GM19043 (cell line): ENCODE data around the gene ZNF383.
"Not testable (repeated sequence)": the region's sequence is repeated elsewhere in the genome, so short reads cannot be mapped to it uniquely, and the experiment has no call there.

ENCODE experiments used
- ATAC-seq: cut with Tn5 transposase; IDR thresholded peaks from one replicate; pipeline ENCODE4 v1.9.1; 2021; ENCODE audit warnings: low read depth; ENCODE audit not compliant: unreplicated experiment

ZNF383 gene

DNA sequence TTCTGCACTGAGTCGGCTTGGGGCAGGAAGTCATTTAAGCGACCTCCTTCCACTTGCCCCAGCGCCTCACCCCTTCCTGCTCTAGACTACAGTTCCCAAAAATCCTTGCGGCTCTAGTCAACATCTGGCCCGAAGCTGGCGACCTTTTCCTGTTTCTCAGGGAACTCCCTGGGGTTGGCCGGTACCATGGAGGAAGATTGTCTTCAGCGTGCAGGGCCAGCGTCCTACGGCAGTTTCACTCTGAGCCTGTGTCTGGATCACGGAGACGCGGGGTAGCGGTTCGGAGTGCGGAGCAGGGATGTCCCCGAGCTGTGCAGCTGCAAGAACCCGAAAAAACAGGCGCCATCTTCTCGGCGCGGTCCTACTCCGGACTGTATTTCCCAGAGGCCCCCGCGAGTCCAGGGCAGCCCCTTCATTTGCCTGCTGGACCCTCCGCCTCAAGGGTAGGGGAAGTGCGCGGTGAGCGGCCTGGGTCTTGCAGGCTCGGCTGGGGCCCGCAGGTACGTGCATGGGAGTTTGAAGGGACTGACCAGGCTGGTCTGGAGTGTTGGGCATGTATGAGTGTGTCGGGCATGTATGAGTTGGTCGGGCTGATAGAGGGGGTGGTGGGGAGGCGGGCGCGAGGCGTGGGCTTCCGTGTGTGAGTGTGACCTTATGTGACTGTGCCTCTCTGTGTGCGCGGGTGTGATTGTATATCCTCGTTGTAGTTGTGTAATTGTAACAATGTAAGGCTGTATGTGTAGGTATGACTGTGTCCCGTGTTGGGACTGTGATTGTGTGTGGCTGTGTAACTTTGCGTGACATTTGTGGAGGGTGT lies at the start of gene ZNF383:
TSS of gene ZNF383 (plus strand) at position 440 of the 817 bp plus-strand sequence. CDS start 12,240 bp downstream, outside the sequence.
- ATAC-seq, result peak; percentile 86

DNA sequence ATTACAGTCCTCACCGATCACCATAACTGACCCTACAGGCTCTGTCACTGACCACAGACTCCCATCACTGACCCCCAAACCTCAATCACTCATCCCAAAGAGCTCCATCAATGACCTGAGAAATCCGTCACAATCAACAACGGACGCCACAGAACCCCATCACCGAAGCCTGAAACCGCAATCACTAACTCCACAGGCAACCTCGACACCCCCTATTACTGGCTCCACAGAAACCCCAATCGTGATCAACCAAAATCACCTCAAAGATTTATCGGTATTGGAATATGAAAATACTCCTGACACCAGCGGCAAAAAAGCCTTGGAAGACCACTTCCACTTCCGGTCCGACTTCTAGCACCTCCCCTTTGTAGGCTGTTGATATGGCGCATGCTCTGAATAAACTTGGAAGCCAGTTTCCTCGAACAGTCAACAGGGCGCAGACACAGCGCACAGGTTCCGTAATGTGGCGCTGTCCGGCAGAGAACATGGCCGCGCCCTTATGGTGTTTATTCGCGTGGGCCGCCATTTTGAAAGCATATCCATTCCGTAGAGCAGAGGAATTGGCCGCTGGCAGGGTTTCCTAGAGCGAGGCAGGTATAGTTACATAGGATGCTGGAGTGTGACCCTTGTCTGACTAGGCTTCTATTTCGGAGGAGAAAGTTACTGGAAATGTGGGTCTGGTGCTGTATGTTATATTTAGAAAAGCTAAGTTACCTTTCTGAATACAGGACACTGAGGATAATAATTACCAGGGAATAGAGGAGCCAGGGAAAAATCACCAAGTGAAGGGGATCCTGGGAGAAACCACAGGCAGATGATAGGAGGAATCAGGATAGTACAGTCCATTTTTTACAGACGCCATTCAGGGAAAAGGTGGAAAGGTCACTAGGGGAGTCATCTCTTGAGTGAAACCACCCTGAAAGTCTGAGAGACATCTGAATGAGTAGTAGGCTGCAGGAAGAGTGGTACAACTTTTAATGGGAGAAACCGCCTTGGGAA lies 45.3 kb upstream of the ZNF383 start, which contains the start of gene ZNF585A:
TSS of gene ZNF585A (minus strand) at position 328 of the 999 bp plus-strand sequence. CDS start 2,785 bp downstream, outside the sequence.
- peak; percentile 95 for ATAC-seq

DNA sequence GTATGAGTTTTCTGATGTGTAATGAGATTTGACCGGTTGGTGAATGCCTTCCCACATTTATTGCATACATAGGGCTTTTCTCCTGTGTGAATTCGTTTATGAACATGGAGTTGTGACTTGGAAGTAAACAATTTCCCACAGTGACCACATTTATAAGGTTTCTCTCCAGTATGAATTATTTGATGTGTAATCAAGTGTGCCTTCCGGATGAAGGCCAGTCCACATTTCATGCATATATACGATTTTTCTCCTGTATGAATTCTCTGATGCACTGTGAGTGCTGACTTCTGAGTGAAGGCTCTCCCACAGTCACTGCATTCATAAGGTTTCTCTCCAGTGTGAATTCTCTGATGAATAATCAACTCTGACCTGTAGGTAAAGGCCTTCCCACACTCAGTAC lies 31.9 kb upstream of the ZNF383 start:
- not testable (repeated sequence) for ATAC-seq

DNA sequence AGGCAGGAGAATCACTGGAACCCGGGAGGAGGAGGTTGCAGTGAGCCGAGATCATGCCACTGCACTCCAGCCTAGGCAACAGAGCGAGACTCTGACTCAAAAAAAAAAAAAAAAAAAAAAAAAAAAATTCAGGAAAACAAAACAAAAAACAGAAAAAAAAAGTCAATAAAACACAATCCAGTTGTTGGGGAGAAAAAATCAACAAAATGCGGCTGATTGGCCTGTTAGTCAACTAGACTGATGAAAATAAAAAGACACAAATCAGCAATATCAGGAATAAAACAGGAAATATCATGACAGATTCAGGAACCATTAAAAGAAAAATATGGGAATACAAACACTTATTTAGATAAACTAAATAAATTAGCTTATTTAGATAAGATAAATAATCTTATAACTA lies 22.8 kb upstream of the ZNF383 start:
- ATAC-seq, result not testable (repeated sequence)

DNA sequence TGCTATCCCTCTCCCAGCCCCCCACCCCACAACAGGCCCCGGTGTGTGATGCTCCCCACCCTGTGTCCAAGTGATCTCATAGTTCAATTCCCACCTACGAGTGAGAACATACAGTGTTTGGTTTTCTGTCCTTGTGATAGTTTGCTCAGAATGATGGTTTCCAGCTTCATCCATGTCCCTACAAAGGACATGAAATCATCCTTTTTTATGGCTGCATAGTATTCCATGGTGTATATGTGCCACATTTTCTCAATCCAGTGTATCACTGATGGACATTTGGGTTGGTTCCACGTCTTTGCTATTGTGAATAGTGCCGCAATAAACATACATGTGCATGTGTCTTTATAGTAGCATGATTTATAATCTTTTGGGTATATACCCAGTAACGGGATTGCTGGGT lies 20.9 kb upstream of the ZNF383 start:
- not testable (repeated sequence) for ATAC-seq

DNA sequence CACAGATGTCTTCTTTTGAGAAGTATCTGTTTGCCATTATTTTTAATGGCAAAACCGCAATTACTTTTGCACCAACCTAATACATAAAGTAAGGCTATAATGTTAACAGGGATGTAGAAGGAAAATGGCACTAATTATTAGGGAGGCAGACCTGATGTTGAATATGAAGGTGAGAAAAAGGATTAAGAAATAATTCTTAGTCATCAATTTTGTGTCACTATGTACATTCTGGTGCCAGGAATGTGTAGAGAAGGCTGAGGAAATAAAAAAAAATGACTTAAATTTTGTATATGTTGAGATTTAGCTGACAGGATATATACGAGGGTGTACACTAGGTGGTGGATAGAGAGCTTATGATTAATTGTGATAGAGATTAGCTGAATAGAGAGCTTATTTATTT lies 20.2 kb upstream of the ZNF383 start:
- ATAC-seq, result no peak

DNA sequence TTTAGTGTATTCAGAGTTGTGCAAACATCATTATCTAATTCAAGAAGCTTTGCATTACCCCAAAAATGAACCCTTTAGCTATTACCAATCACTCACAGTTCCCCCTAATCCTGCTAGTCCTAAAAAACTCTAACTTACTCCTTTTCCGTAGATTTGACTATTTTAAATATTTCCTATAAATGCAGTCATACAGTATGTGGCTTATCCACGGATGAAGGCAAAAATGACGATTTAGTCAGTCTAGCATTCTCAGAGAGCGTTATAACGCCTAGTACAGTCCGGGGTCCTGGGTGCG lies 587 bp upstream of the ZNF383 start:
- ATAC-seq, result no peak

DNA sequence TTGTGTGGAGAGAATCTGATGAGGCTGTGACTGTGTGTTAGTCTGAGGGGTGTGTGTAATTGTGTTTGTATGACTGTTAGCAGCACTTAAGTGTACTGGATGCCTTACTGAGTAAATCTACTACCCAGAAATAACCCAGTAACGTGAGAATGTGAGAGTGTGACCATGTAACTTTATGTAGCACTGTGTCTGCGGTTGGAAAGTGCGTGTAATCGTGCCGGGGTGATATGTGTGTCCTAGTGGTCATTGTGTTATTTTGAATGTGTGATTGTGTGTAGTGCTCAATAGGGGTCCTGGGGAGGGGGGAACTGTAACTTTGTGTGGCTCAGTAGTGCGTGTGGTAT lies 550 bp downstream of the ZNF383 start:
- ATAC-seq, result no peak

DNA sequence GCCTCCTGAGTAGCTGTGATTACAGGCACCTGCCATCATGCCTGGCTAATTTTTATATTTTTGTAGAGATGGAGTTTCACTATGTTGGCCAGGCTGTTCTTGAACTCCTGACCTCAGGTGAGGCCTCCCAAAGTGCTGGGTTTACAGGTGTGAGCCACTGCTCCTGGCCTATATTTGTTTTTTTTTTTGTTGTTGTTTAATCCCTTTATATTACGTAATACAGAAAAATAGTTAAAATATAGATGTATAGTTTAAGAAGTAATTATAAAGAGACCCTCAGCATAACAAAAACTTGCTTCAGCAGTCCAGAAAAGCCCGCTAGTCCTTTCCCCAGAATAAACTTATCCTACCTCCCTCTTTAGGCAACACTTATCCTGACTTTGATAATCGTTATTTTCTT lies 2.4 kb downstream of the ZNF383 start:
- no peak for ATAC-seq

DNA sequence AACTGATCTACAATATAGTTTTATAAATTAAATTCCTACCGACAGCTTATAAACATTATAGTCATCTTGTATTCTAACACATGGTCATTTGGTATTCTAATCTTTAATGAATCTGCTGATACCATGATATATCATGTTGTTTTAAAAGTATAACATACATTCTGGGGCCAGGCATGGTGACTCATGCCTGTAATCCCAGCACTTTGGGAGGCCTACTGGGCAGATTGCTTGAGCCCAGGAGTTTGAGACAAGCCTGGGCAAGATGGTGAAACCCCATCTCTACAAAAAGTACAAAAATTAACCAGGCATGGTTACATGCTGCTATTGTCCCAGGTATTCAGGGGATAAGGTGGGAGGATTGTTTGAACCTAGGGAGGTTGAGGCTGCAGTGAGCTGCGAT lies 3.1 kb downstream of the ZNF383 start:
- ATAC-seq, result no peak

DNA sequence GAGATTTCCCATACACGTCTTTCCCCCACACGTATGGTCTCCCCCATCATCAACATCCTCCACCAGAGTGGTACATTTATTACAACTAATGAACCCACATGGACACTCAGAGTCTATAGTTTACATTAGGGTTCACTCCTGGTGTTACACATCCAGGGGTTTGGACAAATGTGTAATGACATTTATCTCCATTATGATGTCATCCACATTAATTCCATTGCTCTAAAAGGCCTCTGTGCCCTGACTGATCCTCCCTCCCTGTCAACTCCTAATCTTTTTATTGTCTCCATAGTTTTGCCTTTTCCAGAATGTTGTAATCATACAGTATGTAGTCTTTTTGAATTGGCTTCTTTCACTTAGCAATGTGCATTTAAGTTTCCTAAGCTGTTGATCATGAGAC lies 8.2 kb downstream of the ZNF383 start:
- no peak for ATAC-seq

DNA sequence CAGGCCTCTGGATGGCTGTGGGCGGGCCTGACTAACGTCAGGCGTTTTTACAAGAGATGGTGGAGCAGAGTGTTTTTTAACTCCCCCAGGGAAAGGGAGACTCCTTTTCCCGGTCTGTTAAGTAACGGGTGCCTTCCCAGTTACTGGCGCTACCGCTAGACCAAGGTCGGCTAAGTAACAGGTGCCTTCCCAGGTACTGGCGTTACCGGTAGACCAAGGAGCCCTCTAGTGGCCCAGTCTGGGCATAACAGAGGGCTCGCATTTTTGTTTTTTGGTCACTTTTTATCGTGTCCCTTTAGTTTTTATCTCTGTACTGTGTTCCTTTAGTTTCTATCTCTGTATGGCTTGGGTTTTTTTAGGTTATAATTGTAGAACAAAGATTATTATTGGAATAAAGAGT lies 10.0 kb downstream of the ZNF383 start:
- ATAC-seq, result no peak

DNA sequence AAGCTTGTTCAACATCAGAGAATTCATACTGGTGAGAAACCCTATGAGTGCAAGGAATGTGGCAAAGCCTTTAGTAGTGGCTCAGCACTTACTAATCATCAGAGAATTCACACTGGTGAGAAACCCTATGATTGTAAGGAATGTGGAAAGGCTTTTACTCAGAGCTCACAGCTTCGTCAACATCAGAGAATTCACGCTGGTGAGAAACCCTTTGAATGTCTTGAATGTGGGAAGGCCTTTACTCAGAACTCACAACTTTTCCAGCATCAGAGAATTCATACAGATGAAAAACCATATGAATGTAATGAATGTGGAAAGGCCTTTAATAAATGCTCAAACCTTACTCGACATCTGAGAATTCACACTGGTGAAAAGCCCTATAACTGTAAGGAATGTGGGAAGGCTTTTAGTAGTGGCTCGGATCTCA lies 25.2 kb downstream of the ZNF383 start:
- ATAC-seq, result no peak

DNA sequence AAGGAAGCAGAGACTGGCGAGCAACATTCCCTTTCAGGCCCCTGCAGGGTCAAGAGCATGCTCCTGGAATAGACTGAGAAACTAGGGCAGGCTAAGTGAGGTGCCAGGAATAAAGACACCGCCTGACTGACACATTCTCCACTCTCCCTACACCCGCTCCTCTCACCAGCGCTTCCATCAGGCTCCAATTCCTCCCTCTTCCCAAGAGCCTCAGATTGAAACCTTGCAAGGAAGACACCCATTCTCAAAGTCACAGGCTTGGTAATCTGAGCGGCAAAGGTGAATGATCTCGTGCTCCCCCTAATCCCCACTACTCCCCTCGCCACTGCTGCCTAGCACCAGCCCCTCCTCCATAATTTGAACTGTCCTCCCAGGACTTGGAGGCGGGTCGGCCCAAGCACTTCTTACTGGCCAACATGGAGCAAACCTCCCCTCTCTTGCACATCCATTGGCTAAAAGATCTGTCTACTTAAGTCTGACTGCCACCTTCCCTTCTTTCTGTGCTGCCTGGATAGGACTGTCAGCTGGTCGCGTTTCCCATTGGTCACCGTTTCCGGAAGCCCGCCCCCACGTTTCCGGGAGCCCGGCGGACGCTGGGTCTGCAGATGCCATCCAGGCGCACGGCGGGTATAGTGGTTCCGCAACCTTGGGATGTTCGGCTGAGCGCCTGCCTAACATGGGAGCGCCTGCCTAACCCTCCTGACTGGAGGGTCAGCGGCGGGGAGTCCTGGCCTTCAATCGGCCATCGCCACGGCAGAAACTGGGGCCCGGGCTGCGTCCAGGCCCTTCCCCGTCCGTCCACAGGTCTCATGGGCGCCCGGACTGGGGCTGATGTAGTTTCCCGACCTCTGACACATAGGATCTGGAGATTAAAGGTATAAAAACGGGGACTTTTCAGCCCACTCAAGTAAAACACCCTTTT lies 33.6 kb downstream of the ZNF383 start:
- no peak for ATAC-seq

DNA sequence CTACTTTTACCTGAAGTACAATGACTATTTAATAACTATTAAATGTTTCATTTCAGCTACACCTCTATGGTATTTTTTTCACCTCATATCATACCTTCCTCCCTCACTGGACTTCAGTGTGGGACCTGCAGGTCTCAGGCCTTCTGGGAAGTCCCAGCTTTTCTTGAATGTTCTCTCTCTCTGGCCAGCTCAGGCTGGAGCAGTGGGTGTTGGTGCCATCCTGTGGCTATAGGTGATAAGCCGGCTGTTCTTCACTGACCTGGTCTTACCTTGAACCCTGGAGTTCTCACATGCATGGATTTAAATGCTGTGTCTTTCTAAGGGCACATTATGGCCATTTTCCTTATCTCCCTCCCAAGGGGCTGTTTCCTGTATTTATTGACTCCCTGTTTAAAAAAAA lies 45.0 kb downstream of the ZNF383 start:
- not testable (repeated sequence) for ATAC-seq

DNA sequence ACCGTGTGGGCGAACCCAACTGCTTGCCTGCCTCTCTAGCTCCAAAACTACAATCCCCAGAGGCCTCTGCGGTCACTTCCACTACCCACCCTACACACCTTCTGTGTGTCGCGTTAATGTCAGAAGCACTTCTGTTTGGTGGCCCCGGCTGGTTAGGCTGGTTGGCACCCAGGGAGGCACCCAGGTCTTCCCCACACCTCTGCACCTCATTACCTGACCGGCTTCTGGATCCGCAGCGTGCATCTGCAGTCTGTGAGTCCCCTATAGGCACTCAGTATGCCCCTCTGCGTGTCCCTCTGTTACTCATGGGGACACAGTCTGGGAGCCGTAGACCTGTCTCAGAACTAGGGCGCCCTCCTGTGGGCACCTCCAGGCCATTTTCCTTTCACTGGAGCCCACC lies 49.0 kb downstream of the ZNF383 start:
- not testable (repeated sequence) for ATAC-seq

DNA sequence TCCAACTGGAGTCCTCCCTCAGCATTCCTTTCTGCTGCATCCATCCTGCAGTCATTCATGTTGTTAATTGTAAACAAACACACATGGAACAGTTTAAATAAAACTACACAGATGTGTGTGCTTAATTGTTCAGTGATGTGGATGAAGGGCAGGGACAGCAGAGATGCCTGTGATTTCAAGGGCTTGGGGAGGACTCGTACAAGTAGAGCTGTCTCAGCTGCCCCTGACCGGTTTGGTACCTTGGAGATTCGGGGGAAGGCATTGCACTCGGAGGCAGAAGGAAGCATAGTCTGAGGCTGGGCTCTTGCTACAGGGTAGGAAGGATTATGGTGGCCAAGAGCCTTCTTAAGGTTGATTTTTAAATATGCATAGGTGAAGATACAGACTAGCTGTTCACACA lies 49.7 kb downstream of the ZNF383 start:
- not testable (repeated sequence) for ATAC-seq

DNA sequence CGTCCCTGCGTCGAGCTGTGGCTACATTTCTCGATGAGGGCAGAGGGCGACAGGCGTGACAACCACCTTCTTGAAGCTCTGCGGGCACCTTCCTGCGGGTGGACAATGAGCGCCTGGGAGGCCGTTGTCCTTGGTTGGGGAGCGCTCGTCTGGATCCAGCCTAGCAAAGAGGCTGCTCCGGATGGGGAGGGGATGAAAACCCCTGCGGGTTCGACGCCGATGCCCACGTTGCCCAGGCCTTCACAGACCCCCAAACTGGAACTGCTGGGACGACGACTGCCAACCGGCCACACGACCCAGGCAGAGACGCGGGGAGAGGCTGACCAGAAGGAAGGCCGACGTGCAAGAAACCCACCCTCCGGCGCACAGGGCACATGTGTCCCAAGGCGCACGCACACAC lies 62.6 kb downstream of the ZNF383 start:
- not testable (repeated sequence) for ATAC-seq

DNA sequence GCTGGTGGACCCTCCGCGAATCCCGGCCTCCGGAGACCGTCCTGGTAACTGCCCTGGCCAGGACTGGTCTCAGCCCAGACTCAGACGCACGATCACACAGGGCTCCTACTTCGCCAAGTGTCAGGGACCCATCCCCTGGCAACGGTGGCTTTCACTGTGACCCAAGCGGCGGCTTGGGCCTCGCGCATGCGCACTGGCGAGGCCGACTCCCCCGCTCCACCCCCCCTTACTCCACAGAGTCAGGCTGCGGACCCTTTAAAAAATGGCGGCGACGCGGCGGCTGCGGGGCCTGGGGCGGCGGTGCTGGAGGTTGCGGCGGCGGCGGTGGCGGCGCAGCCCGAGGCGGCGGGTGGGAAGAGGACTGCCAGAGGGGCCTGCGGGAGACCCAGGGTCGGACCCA lies 66.0 kb downstream of the ZNF383 start:
- not testable (repeated sequence) for ATAC-seq

DNA sequence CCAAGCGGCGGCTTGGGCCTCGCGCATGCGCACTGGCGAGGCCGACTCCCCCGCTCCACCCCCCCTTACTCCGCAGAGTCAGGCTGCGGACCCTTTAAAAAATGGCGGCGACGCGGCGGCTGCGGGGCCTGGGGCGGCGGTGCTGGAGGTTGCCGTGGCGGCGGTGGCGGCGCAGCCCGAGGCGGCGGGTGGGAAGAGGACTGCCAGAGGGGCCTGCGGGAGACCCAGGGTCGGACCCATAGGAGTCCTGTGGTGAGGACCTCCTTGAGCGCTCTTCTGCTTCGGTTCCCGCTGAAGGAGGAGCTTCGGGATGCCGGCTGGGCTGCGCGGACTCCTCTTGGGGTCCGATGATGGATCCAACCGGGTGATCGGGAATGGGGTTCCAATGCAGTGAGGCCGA lies 71.2 kb downstream of the ZNF383 start:
- ATAC-seq, result not testable (repeated sequence)
